ENCODE data around the gene CDKN2B-AS1.

- TF ChIP-seq CTCF (optimal IDR thresholded peaks at IDR 0.05 in 1 of 3, IDR thresholded peaks at IDR 0.05 in 1 of 3, conservative IDR thresholded peaks at IDR 0.05 in 1 of 3; ENCODE audit: extremely low read depth in 1 of 3, insufficient read depth in 2 of 3, low read length in 3 of 3) (no peak), EZH2 (IDR thresholded peaks at IDR 0.05; ENCODE audit: low read length) (no peak)
Observed at GRCh38 chr9:22158271-22158670, 163.7 kb downstream of the CDKN2B-AS1 start.

Measured in keratinocyte (primary cell).